ENCODE measurements around the gene IL11.
A peak's percentile ranks its signal among the peaks of the same experiment; 100 is the strongest.
"Not testable (repeated sequence)": the region's sequence is repeated elsewhere in the genome, so short reads cannot be mapped to it uniquely, and the experiment has no call there.

IL11 gene

DNA sequence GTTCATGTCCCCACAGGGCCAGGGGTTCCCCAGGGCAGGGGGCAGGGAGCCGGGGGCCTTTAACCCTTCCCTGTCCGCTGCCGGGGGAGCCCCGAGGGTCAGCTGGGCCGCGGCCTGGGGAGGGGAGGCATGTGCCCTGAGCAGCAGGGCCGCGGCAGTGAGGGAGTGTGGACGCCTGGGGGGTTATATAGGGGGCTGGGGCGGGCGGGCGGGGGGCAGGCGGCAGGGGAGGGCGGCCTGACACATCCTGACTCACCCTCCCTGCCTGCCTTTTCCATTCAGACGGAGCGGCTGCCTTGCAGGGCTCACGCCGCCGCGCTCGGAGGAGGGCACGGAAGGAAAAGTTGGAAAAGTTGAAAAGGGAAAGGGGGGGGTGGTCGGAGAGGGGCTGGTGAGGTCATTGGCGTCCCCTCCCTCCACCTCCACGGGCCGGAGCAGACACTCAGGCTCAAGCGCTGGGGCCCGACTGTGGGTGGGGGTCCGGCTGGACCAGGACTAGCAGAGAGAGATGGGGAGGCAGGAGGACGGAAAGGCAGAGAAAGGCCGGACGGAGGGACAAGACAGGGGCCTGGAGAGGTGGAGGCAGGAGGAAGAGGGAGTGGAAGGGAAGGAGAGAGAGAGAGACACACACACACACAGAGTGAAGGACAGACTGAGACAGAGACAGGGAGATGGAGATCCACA is at the start of gene IL11:
IL11 (minus strand) TSS at position 159 of the 684 bp plus-strand sequence; CDS start at position 6, 153 bp downstream.
- no peak for DNase-seq (ENCODE audit: low read depth)

- no peak for DNase-seq (ENCODE audit: low read depth)
These were observed 49.5 kb upstream of the IL11 start for GRCh38 chr19:55419624-55420236.

DNA sequence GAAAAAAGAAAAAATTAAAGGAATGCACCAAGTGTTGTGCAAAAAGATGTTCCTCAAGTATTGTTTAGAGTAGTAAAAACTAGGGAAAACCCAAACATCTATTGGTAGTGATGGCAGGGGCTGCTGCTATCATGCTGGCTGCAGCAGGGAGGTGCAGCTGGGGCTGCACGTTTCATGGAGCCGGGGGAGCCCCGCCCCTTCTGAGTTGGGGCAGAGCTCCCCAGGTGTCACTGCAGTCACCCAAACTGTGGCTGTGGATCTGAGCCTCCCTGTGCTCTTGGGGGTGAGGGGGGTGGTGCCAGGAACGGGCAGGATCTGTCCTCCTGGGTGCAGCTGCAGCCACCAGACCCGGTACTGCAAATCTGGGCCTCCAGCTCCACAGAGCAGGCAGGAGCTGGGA is 48.8 kb upstream of the IL11 start:
- no peak for DNase-seq (ENCODE audit: low read depth)

DNA sequence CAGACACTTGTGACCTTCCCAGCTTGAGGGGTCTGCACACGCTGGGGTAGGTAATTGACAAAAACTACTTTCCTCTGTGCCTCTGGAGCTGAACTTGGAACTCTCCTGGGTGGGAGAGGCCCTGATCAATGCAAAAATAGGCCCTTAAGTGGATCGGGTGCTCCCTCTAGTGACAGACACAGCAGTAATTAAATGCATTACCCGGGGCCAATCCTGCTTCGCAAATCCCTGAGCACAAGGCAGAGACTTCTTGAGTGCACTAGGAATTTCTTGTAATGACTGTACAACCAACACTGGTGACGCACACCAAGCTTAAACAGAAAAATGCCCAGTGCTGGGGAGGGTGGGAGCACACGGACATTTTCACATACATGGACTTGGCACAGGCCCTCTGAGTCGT is 47.9 kb upstream of the IL11 start:
- no peak for DNase-seq (ENCODE audit: low read depth)

- no peak for DNase-seq (ENCODE audit: low read depth)
These were observed 39.9 kb upstream of the IL11 start for GRCh38 chr19:55410168-55410567.

- DNase-seq (ENCODE audit: low read depth), result not testable (repeated sequence)
These were observed 38.9 kb upstream of the IL11 start for GRCh38 chr19:55409179-55409578.

DNA sequence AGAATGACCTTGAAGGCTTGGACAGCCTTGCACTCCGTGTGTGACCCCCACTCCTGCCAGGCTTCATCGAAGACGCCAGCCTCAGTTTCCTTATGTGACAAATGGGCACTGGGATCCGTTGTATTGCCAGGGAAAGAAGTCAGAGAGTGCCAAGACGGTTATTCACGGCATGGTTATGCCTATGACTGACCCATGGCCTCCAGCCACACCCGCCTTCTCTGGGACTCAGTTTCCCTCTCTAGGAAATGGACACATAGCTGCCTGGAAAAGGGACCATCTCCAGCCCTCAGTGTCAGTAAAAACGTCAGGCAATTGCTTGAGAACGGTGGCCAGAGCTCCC is 38.2 kb upstream of the IL11 start:
- no peak for DNase-seq (ENCODE audit: low read depth)

GRCh38 chr19:55407800-55408532 is 37.7 kb upstream of the IL11 start:
- DNase-seq (ENCODE audit: low read depth), result peak; percentile 93

DNA sequence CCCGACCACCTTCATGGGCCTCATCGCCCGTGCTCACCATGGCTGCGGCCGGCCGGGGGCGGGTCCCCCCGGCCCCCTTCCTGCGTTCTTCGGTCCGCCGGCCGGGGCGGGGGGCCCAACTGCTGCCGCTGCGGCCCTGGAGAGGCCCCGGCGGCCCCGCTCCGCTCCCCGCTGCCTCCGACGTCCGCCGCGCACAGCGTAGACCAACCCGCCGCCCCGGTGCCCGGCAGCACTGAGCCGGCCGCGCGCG is 37.2 kb upstream of the IL11 start, which contains the start of gene UBE2S:
UBE2S (minus strand) TSS at position 239 of the 250 bp plus-strand sequence; CDS start at position 40, 199 bp downstream.
- DNase-seq (ENCODE audit: low read depth), result not testable (repeated sequence)

- no peak for DNase-seq (ENCODE audit: low read depth)
These were observed 36.7 kb upstream of the IL11 start for GRCh38 chr19:55406826-55407549.

- no peak for DNase-seq (ENCODE audit: low read depth)
These were observed 36.0 kb upstream of the IL11 start for GRCh38 chr19:55406091-55406825.

- DNase-seq (ENCODE audit: low read depth), result no peak
These were observed 35.4 kb upstream of the IL11 start for GRCh38 chr19:55405638-55406037.

- DNase-seq (ENCODE audit: low read depth), result no peak
These were observed 32.2 kb upstream of the IL11 start for GRCh38 chr19:55402509-55402908.

DNA sequence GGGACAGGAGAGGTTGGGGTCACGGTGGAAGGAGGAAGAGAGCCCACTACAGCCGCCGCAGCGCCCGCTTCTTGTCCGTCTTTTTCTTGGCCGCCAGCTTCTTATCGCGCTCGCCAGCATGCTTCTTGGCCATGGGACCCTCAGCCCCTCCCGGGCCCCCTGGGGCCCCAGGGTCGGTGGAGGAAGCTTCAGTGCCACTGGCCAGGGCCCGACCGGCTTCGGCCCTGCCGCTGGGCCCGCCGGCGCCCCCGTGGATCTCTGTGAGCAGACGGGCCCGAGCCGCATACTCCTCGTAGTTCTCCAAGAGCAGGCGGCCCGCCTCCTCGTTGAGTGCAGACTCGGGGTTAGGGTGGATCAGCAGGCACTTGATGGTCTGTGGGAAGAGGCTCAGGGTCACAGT is 31.1 kb upstream of the IL11 start:
- DNase-seq (ENCODE audit: low read depth), result not testable (repeated sequence)

GRCh38 chr19:55400281-55401087 is 30.2 kb upstream of the IL11 start:
- DNase-seq (ENCODE audit: low read depth), result no peak

DNA sequence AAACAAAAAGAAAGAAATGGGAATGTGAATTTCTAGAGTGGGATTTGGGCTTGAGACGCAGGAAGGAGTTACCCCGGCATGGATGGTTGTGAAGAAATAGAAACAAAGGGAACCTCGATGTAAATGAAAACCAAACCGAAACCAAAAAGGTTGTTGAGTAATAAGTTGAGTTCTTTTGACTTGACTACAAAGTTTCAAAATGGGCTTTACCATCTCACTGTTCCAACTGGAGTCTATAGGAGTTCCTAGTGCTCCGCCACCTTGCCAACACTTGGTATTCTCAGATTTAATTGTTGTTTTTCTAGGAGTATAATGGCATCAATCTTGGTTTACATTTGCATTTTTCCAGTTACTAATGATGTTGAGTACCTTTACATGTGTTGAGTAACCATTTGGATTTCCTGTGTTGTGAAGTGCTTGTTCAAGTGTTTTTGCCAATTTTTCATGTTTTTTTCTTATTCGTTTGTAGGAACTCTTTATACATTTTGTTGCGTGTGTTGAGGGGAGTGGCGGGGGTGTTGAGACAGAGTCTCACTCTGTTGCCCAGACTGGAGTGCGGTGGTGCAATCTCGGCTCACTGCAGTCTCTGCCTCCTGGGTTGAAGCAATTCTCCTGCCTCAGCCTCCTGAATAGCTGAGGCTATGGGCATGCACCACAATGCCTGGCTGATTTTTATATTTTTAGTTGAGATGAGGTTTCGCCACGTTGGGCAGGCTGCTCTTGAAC is 28.1 kb upstream of the IL11 start:
- DNase-seq (ENCODE audit: low read depth), result no peak

- no peak for DNase-seq (ENCODE audit: low read depth)
These were observed 22.8 kb upstream of the IL11 start for GRCh38 chr19:55392820-55393761.

- no peak for DNase-seq (ENCODE audit: low read depth)
These were observed 21.7 kb upstream of the IL11 start for GRCh38 chr19:55391702-55392615.
